SHP77 (cell line): ENCODE data around the gene WASF3.

ENCODE experiments used
- DNase-seq, 2 experiments: peaks; one replicate each; lab custom pipeline; 2025; lab: John Stamatoyannopoulos, UW

WASF3 gene

DNA sequence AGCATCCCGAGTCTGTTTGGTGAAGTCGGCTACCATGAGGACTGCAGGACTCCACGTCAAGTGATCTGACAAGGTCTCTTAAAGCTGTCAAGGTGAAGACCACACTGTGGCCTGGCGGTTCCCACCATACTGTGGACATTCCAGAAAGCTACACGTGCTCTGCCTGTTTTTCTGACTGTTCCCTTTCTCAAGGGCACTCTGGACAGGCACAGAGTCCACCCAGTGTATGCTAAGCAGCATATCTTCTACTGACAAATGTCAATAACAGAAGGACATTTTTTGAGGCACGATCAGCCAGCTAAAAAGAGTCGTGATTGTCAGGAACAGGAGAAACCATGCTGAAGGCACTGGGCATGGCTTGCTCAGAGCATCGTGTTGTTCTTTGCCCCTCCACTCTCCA, 12.8 kb upstream of the WASF3 start:
- DNase-seq = no peak

DNA sequence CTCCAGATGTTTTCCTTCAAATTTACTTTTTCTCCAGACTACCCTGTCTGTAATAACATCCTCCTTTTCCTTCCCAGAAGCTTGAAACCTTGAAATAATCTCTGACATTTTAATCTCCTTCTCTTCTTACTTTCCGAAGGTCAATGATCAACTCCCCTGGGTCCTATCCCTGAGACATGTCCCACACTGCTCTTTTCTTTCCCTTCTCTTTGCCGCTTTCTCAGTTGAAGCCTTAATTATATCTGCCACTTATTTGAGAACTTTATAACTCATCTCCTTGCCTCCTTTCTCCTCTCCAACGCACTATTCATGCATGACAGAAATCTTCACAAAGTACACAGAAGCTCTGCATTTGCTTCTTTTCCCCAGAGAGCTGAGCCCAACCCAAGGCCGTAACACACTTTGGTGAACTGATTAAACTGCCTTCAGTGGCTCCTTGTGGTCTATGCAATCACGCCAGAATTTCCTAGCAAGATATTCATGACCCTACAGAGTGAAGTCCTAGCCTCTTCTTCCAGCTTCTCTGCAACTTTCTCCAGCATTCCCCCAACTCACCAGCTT, 9.2 kb upstream of the WASF3 start:
- DNase-seq = no peak

GRCh38 chr13:26549713-26550112, 7.8 kb upstream of the WASF3 start:
- no peak for DNase-seq

- DNase-seq = no peak
Observed at GRCh38 chr13:26551255-26551860, 6.1 kb upstream of the WASF3 start.

DNA sequence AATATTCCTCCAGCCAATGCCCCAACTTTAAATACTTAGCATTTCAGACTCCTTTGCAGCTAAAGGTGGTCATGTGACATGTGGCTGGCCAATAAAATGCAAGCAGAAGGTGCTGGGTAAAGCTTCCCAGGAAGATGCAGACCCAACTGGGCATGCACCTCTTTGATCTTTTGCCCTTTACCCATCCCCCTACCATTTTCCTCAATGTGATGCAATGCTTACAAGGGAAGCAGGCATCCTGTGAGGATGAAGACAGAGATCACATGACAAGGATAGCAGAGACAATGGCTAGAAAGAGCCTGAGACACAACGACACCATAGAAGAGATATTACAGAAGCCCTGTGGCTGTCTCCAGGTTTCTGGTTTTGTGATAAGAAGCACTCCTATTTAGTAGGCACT, 2.1 kb upstream of the WASF3 start:
- no peak for DNase-seq

DNA sequence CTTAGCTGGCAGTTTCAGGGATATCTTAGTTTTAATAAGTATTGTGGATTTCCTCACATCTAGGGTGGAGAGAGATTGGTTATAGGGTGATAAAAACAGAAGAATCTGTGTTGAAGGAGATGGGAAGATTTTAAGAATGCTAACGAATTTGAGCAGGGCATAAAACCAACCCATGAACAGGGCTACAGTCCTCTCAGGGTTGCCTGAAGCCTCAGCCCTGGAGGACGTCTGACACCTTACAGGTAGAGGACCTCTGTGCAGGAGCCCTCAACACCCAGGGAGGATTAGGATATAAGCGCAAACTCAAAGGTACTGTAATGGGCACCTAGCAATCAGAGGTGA, 461 bp upstream of the WASF3 start:
- no peak for DNase-seq

DNA sequence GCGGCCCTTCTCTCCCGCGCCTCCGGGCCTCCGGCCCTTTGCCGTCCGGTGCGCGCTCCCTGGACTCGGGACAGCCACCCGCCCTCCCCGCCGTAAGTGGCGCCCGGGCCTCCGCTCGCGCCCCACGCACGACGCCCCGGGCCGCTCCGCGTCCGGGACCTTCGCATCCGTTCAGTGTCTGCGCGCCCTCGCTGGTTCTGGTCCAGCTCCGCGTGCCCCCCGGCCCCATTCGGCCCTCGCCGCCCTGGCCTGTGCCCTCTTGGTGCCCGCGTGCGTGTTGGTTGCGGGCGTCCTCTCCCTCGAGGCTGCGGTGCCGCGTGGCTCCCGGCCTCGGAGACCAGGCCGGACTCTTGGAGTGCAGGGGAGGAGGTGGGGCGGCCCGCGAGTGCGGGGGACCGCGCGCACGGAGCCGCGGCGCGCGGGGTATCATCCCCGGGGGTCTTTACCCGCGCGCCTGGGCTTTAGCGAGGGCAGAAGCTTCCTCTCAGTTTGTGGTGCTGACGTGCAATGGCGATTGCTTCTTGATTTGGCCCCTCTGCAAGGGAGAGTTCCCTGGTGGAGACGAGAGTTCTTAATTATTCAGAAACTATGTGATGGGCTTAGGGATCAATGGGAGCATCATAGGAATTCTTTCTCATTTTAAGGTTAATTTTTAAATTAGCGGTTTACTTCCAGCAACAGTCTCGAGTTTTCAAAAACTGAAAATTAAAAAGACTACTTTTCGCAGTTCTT, 757 bp downstream of the WASF3 start:
- no peak for DNase-seq

DNA sequence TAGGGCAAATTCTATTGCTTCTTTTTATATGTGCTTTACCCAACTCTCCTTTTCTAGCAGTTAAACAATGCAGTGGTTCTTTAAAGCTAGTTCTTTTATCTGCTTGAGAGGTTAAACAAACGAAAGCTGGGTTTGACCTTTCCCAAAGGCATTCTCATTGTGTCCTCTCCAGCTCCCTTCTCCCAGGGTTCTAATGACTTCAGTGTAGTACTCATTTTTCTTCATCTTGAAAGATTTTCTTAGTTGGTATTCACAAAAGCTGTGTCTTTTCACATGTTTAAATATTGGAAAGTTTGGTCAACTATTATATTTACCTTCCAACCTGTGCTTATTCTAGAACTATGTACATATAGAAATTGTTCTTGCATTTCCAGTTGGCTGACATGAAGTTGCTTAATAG, 1.5 kb downstream of the WASF3 start:
- no peak for DNase-seq

- no peak for DNase-seq
Observed at GRCh38 chr13:26560456-26560855, 3.0 kb downstream of the WASF3 start.

- no peak for DNase-seq
Observed at GRCh38 chr13:26561067-26561466, 3.6 kb downstream of the WASF3 start.

DNA sequence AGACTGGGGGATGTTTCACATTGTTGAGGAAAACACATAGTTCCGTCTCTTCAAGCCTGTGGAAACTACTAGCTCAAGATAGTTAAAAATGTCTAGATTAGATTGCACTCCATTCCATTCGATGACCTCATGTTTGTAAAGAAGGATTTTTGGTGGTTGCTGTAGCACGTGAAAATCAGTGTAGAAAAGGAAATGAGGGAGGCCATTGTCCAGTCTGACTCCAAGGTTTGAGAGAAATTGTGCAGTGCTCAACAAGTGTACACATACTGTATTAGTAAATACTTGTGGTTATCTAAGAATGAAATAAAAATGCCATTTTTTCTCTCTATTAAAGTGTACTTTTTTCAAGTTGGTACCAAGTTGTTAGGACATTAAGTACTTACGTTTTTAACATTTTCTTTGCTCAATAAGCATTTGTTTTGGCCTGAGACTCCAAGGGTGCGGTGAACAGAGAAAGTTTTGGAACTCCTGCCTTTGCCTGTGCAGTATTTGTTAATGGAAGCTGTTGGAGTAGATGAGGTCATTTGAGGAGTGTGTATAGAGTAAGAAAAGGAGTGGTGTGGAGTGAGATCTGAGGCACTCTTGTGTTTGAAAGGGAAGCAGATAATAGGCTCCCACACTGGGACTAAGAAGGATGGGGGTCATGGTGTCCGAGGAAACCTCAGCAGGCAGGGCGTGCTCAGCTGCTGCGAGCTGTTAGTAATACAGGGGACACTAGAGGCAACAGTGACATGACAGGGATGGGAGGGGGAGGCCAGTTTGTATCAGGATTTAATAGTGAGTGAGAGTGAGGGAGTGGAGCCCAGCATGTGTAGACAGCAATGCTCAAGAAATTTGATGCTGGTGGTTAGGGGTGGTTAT, 4.4 kb downstream of the WASF3 start:
- DNase-seq = no peak

DNA sequence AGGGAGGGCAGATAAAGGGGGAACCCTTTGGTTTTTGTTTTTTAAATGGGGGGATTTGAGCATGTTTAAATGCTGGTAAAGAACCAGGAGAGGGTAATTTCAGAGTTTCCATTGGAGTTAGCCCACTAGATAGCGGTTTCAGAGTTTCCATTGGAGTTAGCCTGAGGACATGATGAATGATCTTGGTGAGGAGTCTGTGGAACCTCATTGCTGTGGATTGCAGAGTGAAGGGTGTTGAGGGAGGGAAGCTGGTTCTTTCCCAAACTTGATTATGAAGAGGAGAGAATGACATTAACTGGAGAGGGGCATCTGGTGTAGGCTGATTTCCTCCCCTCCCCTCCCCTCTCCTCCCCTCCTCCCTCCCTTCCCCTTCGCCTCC, 5.0 kb downstream of the WASF3 start:
- DNase-seq = no peak

- no peak for DNase-seq
Observed at GRCh38 chr13:26563713-26564112, 6.2 kb downstream of the WASF3 start.

DNA sequence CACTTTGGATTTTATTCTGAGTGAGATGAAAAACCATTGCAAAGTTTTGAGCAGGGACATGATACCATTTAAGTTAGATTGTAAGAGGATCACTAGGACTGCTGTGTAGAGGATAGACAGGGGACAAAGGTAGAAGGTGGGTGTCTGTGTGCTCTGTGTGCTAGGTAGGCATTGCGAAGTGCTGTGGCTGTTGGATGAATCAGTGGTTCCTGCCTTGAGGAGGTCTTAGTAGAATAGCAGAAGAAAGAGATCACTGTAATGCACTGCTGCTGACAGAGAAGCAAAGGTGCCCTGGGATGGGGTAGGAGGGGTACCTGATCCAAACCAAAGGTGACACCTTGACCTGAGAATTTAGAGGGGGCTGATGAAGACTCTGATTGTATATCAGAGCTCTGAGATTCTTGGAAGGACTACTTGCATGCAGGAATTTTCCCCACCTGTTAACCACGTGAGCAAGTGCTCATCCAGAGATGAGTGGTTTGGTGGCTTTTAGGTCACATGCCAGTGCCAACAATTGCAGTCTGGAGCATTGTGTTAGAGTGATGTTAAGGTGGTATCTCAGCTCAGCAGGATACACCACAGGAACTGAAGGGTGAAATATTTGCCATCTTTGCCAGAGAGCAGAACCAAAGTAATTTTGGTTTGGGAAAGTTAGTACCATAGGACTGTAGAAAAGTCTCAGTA, 10.8 kb downstream of the WASF3 start:
- DNase-seq = no peak

- no peak for DNase-seq
Observed at GRCh38 chr13:26571518-26571917, 14.0 kb downstream of the WASF3 start.

GRCh38 chr13:26575244-26575643, 17.8 kb downstream of the WASF3 start:
- no peak for DNase-seq

GRCh38 chr13:26579580-26579979, 22.1 kb downstream of the WASF3 start:
- no peak for DNase-seq

DNA sequence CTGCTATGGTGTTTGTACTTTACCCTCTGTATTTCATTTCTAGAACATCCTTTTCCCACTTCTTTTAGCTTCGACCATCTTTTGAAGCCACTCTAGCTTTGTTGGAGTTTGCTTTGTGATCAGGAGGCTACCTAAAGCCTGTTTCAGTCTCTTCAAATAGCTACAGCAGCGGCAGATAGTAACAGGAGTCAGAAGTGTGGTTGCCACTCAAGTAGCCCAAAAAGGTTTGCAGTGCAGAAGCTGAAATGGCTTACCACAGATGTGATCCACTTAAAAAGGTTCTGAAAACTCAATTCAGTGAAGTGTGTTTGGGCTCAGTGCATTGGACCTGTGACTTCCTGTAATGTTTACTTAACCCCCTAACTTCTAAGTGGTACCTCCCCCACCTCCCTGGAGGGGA, 26.2 kb downstream of the WASF3 start:
- no peak for DNase-seq

- DNase-seq = no peak
Observed at GRCh38 chr13:26584713-26585112, 27.2 kb downstream of the WASF3 start.

DNA sequence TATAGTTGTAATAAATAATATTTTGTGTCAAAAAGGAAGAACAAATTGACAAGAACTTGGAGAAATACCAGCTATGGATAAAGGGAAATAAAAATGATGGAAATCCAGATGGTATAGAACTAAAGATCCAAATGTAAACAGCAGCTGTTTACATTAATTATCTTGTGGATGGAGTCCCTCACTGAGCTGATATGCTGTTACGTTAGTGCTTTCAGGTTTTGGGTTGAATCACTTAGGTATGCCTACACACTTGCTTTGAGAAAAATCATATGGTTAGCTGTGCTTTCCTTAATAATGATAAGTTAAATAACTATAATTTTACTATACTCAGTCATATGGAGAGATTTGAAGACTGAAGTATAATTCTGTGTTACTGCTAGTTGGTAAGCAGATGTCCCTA, 27.7 kb downstream of the WASF3 start:
- DNase-seq = no peak

- DNase-seq = no peak
Observed at GRCh38 chr13:26587251-26587650, 29.8 kb downstream of the WASF3 start.

GRCh38 chr13:26589226-26589625, 31.7 kb downstream of the WASF3 start:
- no peak for DNase-seq
